Natural killer cell (primary cell): ENCODE results near the gene LDB2. TPM values are rescaled to one million over a fixed set of nuclear protein-coding genes. Genes with fewer than 3 reads are reported as not detected.
A peak's percentile ranks its signal among the peaks of the same experiment; 100 is the strongest.

ENCODE experiments used
- ATAC-seq, 3 donors: fragments of 150-1000 bp in 2 of 3; fragments of 200-7000 bp in 1 of 3; cut with Tn5 transposase; 1 replicate in 1 of 3; 2 replicates in 2 of 3; pipeline ENCODE4 v1.10.0; 2021; ENCODE audit warnings: mild to moderate bottlenecking in 2 of 3, moderate library complexity in 2 of 3
- DNase-seq, 2 donors: peaks; one replicate each; pipeline versions ENCODE4 v3.0.0 to v3.0.0-alpha.2; 2013 to 2021; ENCODE audit warnings: mixed read lengths in 1 of 2
- H3K27ac ChIP-seq: one replicate; pipeline ENCODE4 v1.5.1; 2013; ENCODE audit warnings: mild to moderate bottlenecking, low read length
- H3K27me3 ChIP-seq: one replicate; pipeline ENCODE4 v1.6.1; 2013; ENCODE audit warnings: low read length; ENCODE audit not compliant: control insufficient read depth, insufficient read depth
- H3K36me3 ChIP-seq: one replicate; pipeline ENCODE4 v1.6.1; 2013; ENCODE audit warnings: low read length; ENCODE audit not compliant: control insufficient read depth, insufficient read depth
- H3K4me1 ChIP-seq: one replicate; pipeline ENCODE4 v1.6.1; 2013; ENCODE audit warnings: low read length; ENCODE audit not compliant: control insufficient read depth, insufficient read depth
- H3K4me3 ChIP-seq: one replicate; pipeline ENCODE4 v1.5.1; 2013; ENCODE audit warnings: low read length
- H3K9me3 ChIP-seq: one replicate; pipeline ENCODE4 v1.6.1; 2013; ENCODE audit warnings: low read length; ENCODE audit not compliant: control insufficient read depth, insufficient read depth
- H3K27ac Mint-ChIP-seq, 2 donors: one replicate each; pipeline ENCODE4 v1.8.0; 2022; ENCODE audit warnings: mild to moderate bottlenecking in 2 of 2, mixed read lengths in 2 of 2, moderate library complexity in 1 of 2
- H3K27me3 Mint-ChIP-seq, 2 donors: one replicate each; pipeline ENCODE4 v1.8.0; 2022; ENCODE audit warnings: low read depth in 2 of 2, mixed read lengths in 2 of 2
- H3K36me3 Mint-ChIP-seq: one replicate; pipeline ENCODE4 v1.8.0; 2022; ENCODE audit warnings: mixed read lengths
- H3K4me1 Mint-ChIP-seq, 2 donors: one replicate each; pipeline ENCODE4 v1.8.0; 2022; ENCODE audit warnings: mixed read lengths in 2 of 2
- H3K4me3 Mint-ChIP-seq: one replicate; pipeline ENCODE4 v1.8.0; 2022; ENCODE audit warnings: mild to moderate bottlenecking, moderate library complexity, mixed read lengths
- H3K9me3 Mint-ChIP-seq, 2 donors: one replicate each; pipeline ENCODE4 v1.8.0; 2022; ENCODE audit warnings: mixed read lengths in 2 of 2
- WGBS: methylation state at CpG from one replicate; pipeline ENCODE4 v1.1.7; 2013; ENCODE audit warnings: missing lambda C conversion rate; ENCODE audit not compliant: insufficient coverage; 5-methylcytosine and 5-hydroxymethylcytosine counted together
- intact Hi-C: fragments of 100-400 bp; cut with micrococcal nuclease; formaldehyde crosslinking; loops from one replicate; pipeline ENCODE4 v1.14.2; 2022
- total RNA-seq, 4 donors: library from RNA; stranded (reverse); fragments of 120-200 nt in 1 of 4; gene quantifications; one replicate each; pipeline versions ENCODE4 v1.2.3 to v1.2.4, GENCODE V29; 2013 to 2022
- TF ChIP-seq, protein P1 (sequence below): fragments of 200-600 bp; IDR thresholded peaks from one replicate; pipeline ENCODE4 v1.8.0; 2022; ENCODE audit warnings: antibody characterized with exemption

Gene LDB2
- total RNA-seq, 3 donors from 2014 or later (not counting 1 experiment from before 2014, with no cell fraction given), result 8.2 to 14.2 (median 13.6) TPM

DNA sequence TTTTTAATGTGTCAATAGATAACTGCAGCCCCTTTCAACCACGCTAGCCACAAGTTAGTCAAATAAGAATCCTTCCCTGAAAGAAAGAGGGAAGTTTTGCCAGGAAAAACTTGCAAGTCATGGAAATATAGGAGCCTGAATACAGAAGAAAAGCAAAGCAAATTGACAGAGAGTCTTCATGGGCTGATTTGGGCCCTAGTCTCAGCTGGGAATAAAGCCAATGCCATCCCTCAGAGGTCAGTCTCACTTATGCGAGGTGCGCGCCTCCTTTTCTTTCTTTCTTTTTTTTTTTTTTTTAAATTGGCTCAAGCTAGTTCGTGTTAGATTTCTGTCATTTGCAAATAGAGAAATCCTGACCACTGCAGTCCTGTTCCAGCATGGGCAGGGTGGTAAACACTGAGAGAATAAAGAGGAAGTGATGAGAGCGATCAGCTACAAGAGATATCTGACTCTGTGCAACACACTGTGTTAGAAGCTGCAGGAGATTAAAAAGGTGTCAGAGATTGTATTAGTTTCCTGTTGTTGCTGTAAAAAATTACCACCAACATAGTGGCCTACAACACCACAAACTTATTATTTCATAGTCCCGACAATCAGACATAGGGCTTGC lies 299.7 kb downstream of the LDB2 start:
- ATAC-seq (peak; percentile 31 to 88 (median 80)), DNase-seq (no peak)
- 43% methylated on average over 7 of the region's 7 CpGs for WGBS
- TF ChIP-seq, protein P1, sequence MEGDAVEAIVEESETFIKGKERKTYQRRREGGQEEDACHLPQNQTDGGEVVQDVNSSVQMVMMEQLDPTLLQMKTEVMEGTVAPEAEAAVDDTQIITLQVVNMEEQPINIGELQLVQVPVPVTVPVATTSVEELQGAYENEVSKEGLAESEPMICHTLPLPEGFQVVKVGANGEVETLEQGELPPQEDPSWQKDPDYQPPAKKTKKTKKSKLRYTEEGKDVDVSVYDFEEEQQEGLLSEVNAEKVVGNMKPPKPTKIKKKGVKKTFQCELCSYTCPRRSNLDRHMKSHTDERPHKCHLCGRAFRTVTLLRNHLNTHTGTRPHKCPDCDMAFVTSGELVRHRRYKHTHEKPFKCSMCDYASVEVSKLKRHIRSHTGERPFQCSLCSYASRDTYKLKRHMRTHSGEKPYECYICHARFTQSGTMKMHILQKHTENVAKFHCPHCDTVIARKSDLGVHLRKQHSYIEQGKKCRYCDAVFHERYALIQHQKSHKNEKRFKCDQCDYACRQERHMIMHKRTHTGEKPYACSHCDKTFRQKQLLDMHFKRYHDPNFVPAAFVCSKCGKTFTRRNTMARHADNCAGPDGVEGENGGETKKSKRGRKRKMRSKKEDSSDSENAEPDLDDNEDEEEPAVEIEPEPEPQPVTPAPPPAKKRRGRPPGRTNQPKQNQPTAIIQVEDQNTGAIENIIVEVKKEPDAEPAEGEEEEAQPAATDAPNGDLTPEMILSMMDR, result no peak
- Mint-ChIP-seq H3K4me1 (peaks cover 18 to 19% of the 10 kb centered on the region in 2 donors), H3K9me3 (no peaks in the 10 kb centered on the region), H3K36me3 (no peaks in the 10 kb centered on the region), H3K27me3 (no peaks in the 10 kb centered on the region), H3K4me3 (peak overlapping the region; percentile 65), H3K27ac (peak overlapping the region; percentile 37 to 76)
- no peak overlapping the region for H3K27ac ChIP-seq
- peaks cover 16% of the 10 kb centered on the region for H3K4me1 ChIP-seq
- no peaks in the 10 kb centered on the region for H3K9me3 ChIP-seq
- H3K27me3 ChIP-seq, result no peaks in the 10 kb centered on the region
- intact Hi-C loops, result no loop called here
- H3K4me3 ChIP-seq, result no peak overlapping the region
- no peaks in the 10 kb centered on the region for H3K36me3 ChIP-seq

DNA sequence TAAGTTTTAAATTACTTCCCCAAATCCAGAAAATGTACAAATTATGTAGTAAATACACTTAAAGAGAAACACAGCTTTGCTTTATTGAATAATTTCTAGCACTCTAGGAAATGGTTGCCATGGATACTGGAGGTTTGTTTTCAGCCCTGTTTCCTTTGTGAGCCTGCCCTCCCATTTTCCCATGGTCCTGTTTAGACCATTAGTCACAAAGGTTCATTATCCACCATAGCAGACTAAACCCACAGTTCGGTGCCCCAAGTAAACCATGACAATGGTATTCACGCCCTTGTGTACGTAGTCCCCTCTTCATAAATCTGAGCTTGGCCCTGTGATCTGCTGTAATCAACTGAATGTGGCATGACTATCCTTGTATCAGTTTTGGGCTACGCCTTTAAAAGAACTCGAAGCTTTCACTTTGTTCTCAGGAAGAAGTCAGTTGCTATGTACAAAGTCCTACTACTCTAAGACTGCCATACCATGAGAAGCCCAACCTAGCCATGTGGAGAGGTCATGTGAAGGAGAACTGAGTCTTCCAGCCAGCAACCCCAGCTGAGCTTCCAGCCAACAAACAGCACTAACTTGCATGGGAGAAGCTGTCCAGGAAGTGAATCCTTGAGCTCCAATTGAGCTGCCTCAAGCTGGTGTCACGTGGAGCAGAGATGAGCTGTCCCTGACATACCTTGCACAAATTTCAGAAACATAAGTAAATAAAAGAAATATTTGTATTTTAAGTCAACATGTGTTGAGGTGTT lies 300.4 kb downstream of the LDB2 start:
- H3K9me3 Mint-ChIP-seq, result no peaks in the 10 kb centered on the region
- H3K36me3 Mint-ChIP-seq, result no peaks in the 10 kb centered on the region
- no peak for DNase-seq
- no peaks in the 10 kb centered on the region for H3K27me3 Mint-ChIP-seq
- peak in 1 of 3 donors; percentile 24 for ATAC-seq
- peak overlapping the region; percentile 57 for H3K4me3 Mint-ChIP-seq
- peak overlapping the region; percentile 8 for H3K27ac ChIP-seq
- H3K9me3 ChIP-seq, result no peaks in the 10 kb centered on the region
- H3K4me1 ChIP-seq, result peaks cover 16% of the 10 kb centered on the region
- intact Hi-C loops, result no loop called here
- 76% methylated on average over 5 of the region's 6 CpGs for WGBS
- H3K27ac Mint-ChIP-seq, result peak overlapping the region; percentile 61 to 76
- H3K4me1 Mint-ChIP-seq, result peaks cover 18 to 19% of the 10 kb centered on the region in 2 donors
- no peaks in the 10 kb centered on the region for H3K27me3 ChIP-seq
- H3K4me3 ChIP-seq, result no peak overlapping the region
- no peaks in the 10 kb centered on the region for H3K36me3 ChIP-seq
- TF ChIP-seq, protein P1, result no peak

DNA sequence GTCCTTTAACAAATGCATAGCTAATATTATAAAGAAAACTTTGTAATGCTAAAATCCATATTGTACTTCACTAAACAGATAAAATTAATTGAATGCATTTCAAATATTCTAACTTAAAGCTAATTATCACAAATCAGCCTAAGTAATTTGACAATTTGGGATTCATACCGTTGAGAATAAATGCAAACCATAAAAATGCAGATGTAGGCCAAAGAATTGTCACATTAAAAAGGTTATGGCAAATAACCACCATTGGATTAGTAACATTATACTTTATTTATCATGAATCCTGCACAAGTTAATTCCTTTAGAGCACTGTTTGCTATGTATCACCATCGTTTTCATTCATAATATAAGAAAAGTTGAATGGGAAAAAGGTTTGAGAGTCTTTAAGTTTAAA lies 301.0 kb downstream of the LDB2 start:
- no peak for DNase-seq
- WGBS, result no CpG with 5 or more reads among the region's 2 CpGs
- ATAC-seq, result no peak
- no peaks in the 10 kb centered on the region for H3K9me3 Mint-ChIP-seq
- H3K4me3 Mint-ChIP-seq, result no peak overlapping the region
- Histone ChIP-seq H3K27ac (no peak overlapping the region), H3K36me3 (no peaks in the 10 kb centered on the region), H3K9me3 (no peaks in the 10 kb centered on the region), H3K27me3 (no peaks in the 10 kb centered on the region), H3K4me1 (peaks cover 16% of the 10 kb centered on the region), H3K4me3 (no peak overlapping the region)
- TF ChIP-seq, protein P1, result no peak
- no peak overlapping the region for H3K27ac Mint-ChIP-seq
- H3K4me1 Mint-ChIP-seq, result peaks cover 18 to 19% of the 10 kb centered on the region in 2 donors
- no peaks in the 10 kb centered on the region for H3K27me3 Mint-ChIP-seq
- intact Hi-C loops, result no loop called here
- no peaks in the 10 kb centered on the region for H3K36me3 Mint-ChIP-seq
